ENCODE results near the gene PDE4D. TPM values are rescaled to one million over a fixed set of nuclear protein-coding genes. Genes with fewer than 3 reads are reported as not detected.

Gene PDE4D
- total RNA-seq, 1 experiment from 2014 or later = 11.6 TPM

DNA sequence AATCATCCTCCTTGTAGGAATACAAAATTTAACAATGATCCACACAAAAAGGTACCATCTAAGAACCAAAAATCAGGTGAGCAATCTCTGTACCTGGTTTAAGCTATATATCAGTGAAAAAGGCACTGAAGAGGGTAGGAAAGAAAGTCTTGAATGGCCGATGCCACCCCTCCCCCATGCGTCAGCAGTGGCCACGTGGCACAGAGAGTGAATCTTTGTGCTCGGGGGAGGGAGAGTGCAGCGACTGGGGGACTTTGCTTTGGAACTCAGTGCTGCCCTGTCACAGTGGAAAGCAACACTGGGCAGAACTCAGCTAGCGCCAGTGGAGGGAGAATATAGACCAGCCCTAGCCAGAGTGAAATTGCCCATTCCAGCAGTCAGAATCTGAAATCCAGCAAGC, 28.3 kb upstream of the PDE4D start:
- intact Hi-C loops (cut with micrococcal nuclease; ENCODE audit: unreplicated experiment) = no loop called here
- H3K4me1 Mint-ChIP-seq (ENCODE audit: low read depth, unreplicated experiment) = no peaks in the 10 kb centered on the region
- H3K9me3 Mint-ChIP-seq (ENCODE audit: low read depth, unreplicated experiment) = no peaks in the 10 kb centered on the region
- no TSS peak for BruUV-seq (replicated peaks)
- CTCF ChIA-PET = no interaction called here
- TF ChIP-seq, protein P1, sequence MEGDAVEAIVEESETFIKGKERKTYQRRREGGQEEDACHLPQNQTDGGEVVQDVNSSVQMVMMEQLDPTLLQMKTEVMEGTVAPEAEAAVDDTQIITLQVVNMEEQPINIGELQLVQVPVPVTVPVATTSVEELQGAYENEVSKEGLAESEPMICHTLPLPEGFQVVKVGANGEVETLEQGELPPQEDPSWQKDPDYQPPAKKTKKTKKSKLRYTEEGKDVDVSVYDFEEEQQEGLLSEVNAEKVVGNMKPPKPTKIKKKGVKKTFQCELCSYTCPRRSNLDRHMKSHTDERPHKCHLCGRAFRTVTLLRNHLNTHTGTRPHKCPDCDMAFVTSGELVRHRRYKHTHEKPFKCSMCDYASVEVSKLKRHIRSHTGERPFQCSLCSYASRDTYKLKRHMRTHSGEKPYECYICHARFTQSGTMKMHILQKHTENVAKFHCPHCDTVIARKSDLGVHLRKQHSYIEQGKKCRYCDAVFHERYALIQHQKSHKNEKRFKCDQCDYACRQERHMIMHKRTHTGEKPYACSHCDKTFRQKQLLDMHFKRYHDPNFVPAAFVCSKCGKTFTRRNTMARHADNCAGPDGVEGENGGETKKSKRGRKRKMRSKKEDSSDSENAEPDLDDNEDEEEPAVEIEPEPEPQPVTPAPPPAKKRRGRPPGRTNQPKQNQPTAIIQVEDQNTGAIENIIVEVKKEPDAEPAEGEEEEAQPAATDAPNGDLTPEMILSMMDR (IDR thresholded peaks at IDR 0.05; ENCODE audit: unreplicated experiment) = no peak
- no peak overlapping the region for H3K27ac Mint-ChIP-seq (ENCODE audit: unreplicated experiment)
- no peak overlapping the region for H3K4me3 Mint-ChIP-seq (ENCODE audit: low read depth, unreplicated experiment)
- no peak for DNase-seq
- peaks cover 25% of the 10 kb centered on the region for H3K27me3 Mint-ChIP-seq (ENCODE audit: unreplicated experiment)
- H3K36me3 Mint-ChIP-seq (ENCODE audit: insufficient read depth, unreplicated experiment) = no peaks in the 10 kb centered on the region

DNA sequence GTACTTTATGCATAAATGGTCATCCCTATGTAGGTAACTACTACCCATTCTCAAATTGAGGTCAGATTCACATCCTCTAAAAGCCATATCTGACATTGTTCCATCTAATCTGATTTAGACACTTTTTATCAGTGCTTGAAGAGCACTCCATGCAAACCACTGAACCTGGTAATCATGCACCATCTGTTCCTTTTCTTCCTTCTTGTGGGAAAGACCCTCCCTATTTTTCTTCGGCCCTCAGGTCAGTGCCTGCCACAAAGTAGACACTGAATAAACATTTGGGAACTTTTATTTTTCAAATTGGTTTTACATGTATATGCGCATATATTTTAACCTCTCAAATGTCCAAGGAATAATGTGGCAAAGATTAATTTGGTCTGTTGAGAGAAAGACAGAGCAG, 26.0 kb upstream of the PDE4D start:
- BruUV-seq (replicated peaks) = no TSS peak
- intact Hi-C loops (cut with micrococcal nuclease; ENCODE audit: unreplicated experiment) = no loop called here
- H3K4me3 Mint-ChIP-seq (ENCODE audit: low read depth, unreplicated experiment) = no peak overlapping the region
- TF ChIP-seq, protein P1 (IDR thresholded peaks at IDR 0.05; ENCODE audit: unreplicated experiment) = no peak
- no peak overlapping the region for H3K27ac Mint-ChIP-seq (ENCODE audit: unreplicated experiment)
- H3K9me3 Mint-ChIP-seq (ENCODE audit: low read depth, unreplicated experiment) = no peaks in the 10 kb centered on the region
- no peaks in the 10 kb centered on the region for H3K4me1 Mint-ChIP-seq (ENCODE audit: low read depth, unreplicated experiment)
- CTCF ChIA-PET = no interaction called here
- no peaks in the 10 kb centered on the region for H3K36me3 Mint-ChIP-seq (ENCODE audit: insufficient read depth, unreplicated experiment)
- no peak for DNase-seq
- H3K27me3 Mint-ChIP-seq (ENCODE audit: unreplicated experiment) = peaks cover 28% of the 10 kb centered on the region

DNA sequence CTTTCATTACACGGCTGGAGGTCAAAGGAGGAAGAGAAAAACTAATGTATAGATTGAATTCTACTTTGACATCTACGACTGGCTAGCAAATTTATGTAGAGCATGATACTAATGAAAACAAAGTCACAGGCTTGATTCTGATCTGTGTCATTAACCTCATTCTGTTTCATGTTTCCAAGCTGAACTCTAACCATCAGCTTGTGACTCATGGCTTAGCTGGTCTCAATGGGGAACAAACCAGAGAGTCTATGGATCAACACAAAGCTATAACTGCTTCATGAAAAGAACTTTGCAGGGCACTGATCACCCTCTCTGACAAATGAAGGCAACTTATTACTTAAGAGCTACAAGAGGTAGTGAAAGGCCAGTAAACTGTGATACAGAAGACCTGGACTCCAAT, 23.6 kb upstream of the PDE4D start:
- Mint-ChIP-seq H3K9me3 (ENCODE audit: low read depth, unreplicated experiment) (no peaks in the 10 kb centered on the region), H3K4me1 (ENCODE audit: low read depth, unreplicated experiment) (no peaks in the 10 kb centered on the region), H3K27me3 (ENCODE audit: unreplicated experiment) (peaks cover 24% of the 10 kb centered on the region), H3K4me3 (ENCODE audit: low read depth, unreplicated experiment) (no peak overlapping the region), H3K27ac (ENCODE audit: unreplicated experiment) (no peak overlapping the region), H3K36me3 (ENCODE audit: insufficient read depth, unreplicated experiment) (no peaks in the 10 kb centered on the region)
- BruUV-seq (replicated peaks) = no TSS peak
- DNase-seq = no peak
- intact Hi-C loops (cut with micrococcal nuclease; ENCODE audit: unreplicated experiment) = no loop called here
- TF ChIP-seq, protein P1 (IDR thresholded peaks at IDR 0.05; ENCODE audit: unreplicated experiment) = no peak
- CTCF ChIA-PET = no interaction called here

DNA sequence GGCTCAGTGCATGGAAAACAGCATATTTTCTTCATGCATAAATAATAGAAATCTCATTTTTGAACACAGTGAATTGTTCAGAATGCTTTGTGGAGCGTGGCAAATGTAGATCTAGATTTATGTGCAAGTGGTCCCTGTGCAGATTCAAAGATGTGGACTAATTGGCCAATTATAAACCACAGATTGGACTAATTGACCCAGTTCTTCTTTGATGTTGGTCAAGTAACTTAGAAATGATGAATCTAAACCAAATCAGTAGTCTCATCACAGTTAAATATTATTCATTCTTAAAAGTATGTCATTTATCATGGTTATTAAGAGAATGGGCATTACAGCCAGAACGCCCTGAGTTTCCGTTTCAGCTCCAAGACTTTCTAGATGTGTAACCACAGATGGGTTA, 11.7 kb upstream of the PDE4D start:
- CTCF ChIA-PET = no interaction called here
- no peak for DNase-seq
- Mint-ChIP-seq H3K27ac (ENCODE audit: unreplicated experiment) (no peak overlapping the region), H3K4me1 (ENCODE audit: low read depth, unreplicated experiment) (no peaks in the 10 kb centered on the region), H3K4me3 (ENCODE audit: low read depth, unreplicated experiment) (no peak overlapping the region), H3K27me3 (ENCODE audit: unreplicated experiment) (peaks cover 71% of the 10 kb centered on the region), H3K36me3 (ENCODE audit: insufficient read depth, unreplicated experiment) (no peaks in the 10 kb centered on the region), H3K9me3 (ENCODE audit: low read depth, unreplicated experiment) (no peaks in the 10 kb centered on the region)
- intact Hi-C loops (cut with micrococcal nuclease; ENCODE audit: unreplicated experiment) = no loop called here
- TF ChIP-seq, protein P1 (IDR thresholded peaks at IDR 0.05; ENCODE audit: unreplicated experiment) = no peak
- no TSS peak for BruUV-seq (replicated peaks)

DNA sequence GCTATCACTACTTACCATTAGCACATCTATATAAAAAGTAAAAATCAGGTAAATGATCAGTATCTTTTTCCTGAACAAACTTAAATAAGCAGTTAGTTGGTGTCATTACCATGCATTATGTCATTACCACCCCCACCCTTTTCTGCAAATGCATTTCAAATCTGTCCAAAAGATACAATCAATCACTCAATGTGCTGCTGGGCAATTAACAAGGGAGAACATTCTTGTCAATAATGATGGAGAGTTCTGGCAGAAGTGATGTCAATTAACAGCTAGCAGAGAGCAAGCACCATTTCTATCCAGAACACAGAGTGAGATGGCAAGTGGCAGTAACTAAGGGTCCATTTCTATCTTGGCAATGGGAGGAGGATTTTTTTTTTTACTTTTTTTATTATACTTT, 3.5 kb upstream of the PDE4D start:
- TF ChIP-seq, protein P1 (IDR thresholded peaks at IDR 0.05; ENCODE audit: unreplicated experiment) = no peak
- Mint-ChIP-seq H3K4me3 (ENCODE audit: low read depth, unreplicated experiment) (no peak overlapping the region), H3K36me3 (ENCODE audit: insufficient read depth, unreplicated experiment) (no peaks in the 10 kb centered on the region), H3K27ac (ENCODE audit: unreplicated experiment) (no peak overlapping the region), H3K4me1 (ENCODE audit: low read depth, unreplicated experiment) (no peaks in the 10 kb centered on the region), H3K9me3 (ENCODE audit: low read depth, unreplicated experiment) (no peaks in the 10 kb centered on the region), H3K27me3 (ENCODE audit: unreplicated experiment) (peaks cover 88% of the 10 kb centered on the region)
- BruUV-seq (replicated peaks) = no TSS peak
- intact Hi-C loops (cut with micrococcal nuclease; ENCODE audit: unreplicated experiment) = no loop called here
- DNase-seq = no peak
- CTCF ChIA-PET = no interaction called here

All from Calu3 (cell line).